ENCODE results near the gene OR5K2.

DNA sequence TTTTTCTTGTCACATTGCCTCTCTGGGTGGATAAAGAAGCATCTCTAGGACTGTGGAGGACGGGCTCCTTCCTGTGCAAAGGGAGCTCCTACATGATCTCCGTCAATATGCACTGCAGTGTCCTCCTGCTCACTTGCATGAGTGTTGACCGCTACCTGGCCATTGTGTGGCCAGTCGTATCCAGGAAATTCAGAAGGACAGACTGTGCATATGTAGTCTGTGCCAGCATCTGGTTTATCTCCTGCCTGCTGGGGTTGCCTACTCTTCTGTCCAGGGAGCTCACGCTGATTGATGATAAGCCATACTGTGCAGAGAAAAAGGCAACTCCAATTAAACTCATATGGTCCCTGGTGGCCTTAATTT lies 34.8 kb downstream of the OR5K2 start:
- TF ChIP-seq, protein P1, sequence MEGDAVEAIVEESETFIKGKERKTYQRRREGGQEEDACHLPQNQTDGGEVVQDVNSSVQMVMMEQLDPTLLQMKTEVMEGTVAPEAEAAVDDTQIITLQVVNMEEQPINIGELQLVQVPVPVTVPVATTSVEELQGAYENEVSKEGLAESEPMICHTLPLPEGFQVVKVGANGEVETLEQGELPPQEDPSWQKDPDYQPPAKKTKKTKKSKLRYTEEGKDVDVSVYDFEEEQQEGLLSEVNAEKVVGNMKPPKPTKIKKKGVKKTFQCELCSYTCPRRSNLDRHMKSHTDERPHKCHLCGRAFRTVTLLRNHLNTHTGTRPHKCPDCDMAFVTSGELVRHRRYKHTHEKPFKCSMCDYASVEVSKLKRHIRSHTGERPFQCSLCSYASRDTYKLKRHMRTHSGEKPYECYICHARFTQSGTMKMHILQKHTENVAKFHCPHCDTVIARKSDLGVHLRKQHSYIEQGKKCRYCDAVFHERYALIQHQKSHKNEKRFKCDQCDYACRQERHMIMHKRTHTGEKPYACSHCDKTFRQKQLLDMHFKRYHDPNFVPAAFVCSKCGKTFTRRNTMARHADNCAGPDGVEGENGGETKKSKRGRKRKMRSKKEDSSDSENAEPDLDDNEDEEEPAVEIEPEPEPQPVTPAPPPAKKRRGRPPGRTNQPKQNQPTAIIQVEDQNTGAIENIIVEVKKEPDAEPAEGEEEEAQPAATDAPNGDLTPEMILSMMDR (conservative IDR thresholded peaks at IDR 0.05; ENCODE audit: low read depth, low read length) = no peak
- TF ChIP-seq EZH2 (IDR thresholded peaks at IDR 0.05; ENCODE audit: borderline replicate concordance, low read depth, low read length, poor library complexity, severe bottlenecking) = no peak

Measured in A673 (cell line).